Erythroblast (primary cell): ENCODE data around the gene CPB1.

Source experiments
- DNase-seq, 2 experiments: peaks; one replicate each; lab custom pipeline; 2025; lab: John Stamatoyannopoulos, UW
- GATA1 ChIP-seq: IDR thresholded peaks from 2 replicates; pipeline ENCODE4 v1.6.1; 2011; ENCODE audit warnings: low read depth, mild to moderate bottlenecking, control low read depth, low read length, moderate library complexity
- POLR2A ChIP-seq: IDR thresholded peaks from 2 replicates; pipeline ENCODE4 v1.6.1; 2011; ENCODE audit warnings: mild to moderate bottlenecking, low read length

CPB1 gene

DNA sequence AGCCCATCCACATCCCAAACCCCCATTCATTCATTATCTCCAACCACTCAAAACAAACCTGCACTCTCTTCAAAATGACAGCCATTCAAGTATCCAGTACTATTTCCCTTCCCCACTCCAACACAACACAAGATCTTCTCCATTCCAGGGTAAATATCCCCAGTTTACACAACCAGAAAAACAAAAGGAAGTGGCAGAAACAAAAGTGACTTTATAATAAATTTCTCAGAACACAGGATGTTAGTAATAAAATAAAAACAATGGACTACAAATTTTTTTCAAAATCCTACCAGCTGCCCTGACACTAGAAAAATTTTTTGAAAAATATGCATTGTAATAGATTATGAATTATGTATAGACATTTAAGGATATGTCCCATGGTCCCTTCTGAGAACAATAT lies 51.6 kb downstream of the CPB1 start:
- TF ChIP-seq GATA1 (no peak), POLR2A (no peak)
- no peak for DNase-seq

GRCh38 chr3:148880681-148881080 lies 53.1 kb downstream of the CPB1 start:
- DNase-seq = peak; percentile 45 to 53
- TF ChIP-seq POLR2A (no peak), GATA1 (no peak)

GRCh38 chr3:148881286-148881685 lies 53.7 kb downstream of the CPB1 start:
- DNase-seq = no peak
- no peak for TF ChIP-seq GATA1
- no peak for TF ChIP-seq POLR2A

- DNase-seq = no peak
- no peak for TF ChIP-seq GATA1
- no peak for TF ChIP-seq POLR2A
Measured at GRCh38 chr3:148882288-148882687, 54.7 kb downstream of the CPB1 start.

DNA sequence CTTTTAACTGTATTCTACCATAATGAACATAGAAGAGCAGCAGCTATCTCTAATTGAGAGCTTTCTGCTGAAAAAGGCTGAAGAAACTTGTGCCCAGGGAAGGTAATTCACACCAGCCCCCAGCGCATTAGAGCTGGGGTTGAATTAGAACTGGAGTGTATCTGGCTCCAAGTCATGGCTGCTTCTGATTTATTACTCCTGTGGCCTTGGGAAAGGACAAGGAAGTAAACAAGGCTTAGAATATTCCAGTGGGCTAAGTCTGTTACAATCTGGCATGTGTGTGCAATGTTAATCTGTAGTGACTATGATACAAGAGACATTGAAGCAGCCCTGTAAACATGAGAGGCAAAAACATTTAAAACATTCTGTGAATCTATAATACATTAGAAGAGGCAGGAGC lies 55.6 kb downstream of the CPB1 start:
- TF ChIP-seq POLR2A = no peak
- TF ChIP-seq GATA1 = no peak
- DNase-seq = no peak

GRCh38 chr3:148884261-148884660 lies 56.6 kb downstream of the CPB1 start:
- DNase-seq = no peak
- TF ChIP-seq POLR2A (no peak), GATA1 (no peak)

DNA sequence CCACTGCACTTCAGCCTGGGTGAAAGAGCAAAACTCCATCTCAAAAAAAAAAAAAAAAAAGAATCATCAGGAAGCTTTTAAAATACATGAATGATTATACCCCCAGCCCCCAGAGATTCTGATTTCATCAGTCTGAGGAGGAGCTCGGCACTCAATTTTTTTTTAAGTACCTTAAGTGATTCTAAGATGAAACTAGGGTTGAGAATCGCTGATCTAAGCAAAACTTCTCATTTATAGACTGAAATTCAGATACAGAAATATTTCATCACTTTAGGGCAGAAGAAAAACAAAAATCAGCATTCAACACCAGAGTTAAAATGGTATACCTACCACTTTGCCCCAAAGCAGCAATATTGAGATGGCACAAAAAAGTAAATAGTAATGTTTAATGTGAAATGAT lies 62.2 kb downstream of the CPB1 start:
- TF ChIP-seq POLR2A = no peak
- no peak for TF ChIP-seq GATA1
- DNase-seq = no peak

DNA sequence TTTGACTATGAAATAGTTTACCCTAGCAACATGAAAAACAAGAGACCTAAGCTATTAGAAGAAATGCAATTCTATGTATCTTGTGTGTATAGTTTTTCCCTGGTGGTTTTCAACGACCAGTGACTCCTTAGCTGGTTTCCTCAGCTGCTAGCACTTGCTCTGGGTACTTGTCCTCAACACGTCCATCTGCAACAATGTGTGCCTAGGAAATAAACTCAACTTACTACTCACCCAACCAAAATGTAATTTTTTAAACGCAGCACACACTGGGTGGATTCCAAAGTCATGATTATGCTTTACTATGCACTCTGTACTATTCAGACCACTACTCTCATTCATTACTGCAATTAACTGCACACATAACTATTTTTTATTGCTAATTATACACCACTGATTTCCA lies 68.5 kb downstream of the CPB1 start:
- DNase-seq = no peak
- TF ChIP-seq POLR2A (no peak), GATA1 (no peak)

DNA sequence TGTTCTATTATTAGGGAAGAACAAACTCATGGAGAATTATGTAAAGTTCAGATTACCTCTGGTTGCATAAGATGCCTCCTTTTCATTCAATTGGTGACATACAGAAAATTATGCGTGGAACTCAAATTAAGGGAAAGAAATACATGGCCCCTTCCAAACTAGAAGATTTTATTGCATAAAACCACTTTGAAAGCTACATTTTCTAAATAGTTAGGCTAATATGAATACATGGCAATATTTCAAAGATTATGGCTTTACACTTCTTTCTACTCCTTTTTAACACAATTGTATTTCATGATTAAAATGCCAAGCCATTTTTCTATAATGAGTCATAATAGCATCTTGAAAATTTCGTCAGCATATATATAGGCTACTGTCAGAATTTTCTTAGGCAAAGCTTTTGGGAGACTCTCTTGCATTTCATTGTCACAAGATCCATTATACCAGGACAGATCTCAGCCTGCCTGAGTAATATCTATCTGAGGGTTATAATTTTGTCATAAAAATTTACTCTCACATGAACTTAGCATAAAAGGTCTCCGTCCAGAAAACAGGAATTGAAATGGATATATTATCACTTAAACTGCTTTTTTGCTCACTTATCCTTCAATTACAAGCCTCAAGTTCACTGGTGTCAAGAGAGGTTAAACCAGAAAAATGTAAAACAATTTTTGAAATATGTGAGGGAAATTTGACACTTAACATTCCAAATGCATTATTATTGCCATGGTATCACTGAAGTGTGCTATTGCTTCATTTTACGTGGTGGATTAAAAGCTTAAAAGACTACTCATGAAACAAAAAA lies 74.6 kb downstream of the CPB1 start:
- no peak for DNase-seq
- TF ChIP-seq GATA1 = no peak
- TF ChIP-seq POLR2A = no peak

GRCh38 chr3:148903022-148903442 lies 75.4 kb downstream of the CPB1 start:
- DNase-seq = no peak
- TF ChIP-seq GATA1 (no peak), POLR2A (no peak)

- TF ChIP-seq GATA1 = no peak
- no peak for TF ChIP-seq POLR2A
- DNase-seq = no peak
Measured at GRCh38 chr3:148903941-148904340, 76.3 kb downstream of the CPB1 start.

- TF ChIP-seq POLR2A (no peak), GATA1 (no peak)
- DNase-seq = no peak
Measured at GRCh38 chr3:148906667-148907066, 79.1 kb downstream of the CPB1 start.
